H9 (cell line): ENCODE data around the gene FNDC1. TPM values are rescaled to one million over a fixed set of nuclear protein-coding genes. Genes with fewer than 3 reads are reported as not detected.

Source experiments
- DNase-seq: peaks from one replicate; pipeline ENCODE4 v3.0.0-alpha.2; 2017
- H2AFZ ChIP-seq: one replicate; pipeline ENCODE4 v1.6.1; 2013; ENCODE audit warnings: mild to moderate bottlenecking, low read length, control low read depth, moderate library complexity
- H2AK5ac ChIP-seq: 2 replicates; pipeline ENCODE4 v1.6.1; 2013; ENCODE audit warnings: low read length, control low read depth, mixed read lengths; ENCODE audit not compliant: insufficient read length
- H2BK120ac ChIP-seq: one replicate; pipeline ENCODE4 v1.6.1; 2013; ENCODE audit warnings: low read depth, mild to moderate bottlenecking, low read length, control low read depth, inconsistent platforms; ENCODE audit not compliant: poor library complexity, severe bottlenecking
- H2BK12ac ChIP-seq: 2 replicates; pipeline ENCODE4 v1.6.1; 2013; ENCODE audit warnings: low read length, control low read depth, mixed read lengths, low read depth; ENCODE audit not compliant: insufficient read length
- H2BK15ac ChIP-seq: 2 replicates; pipeline ENCODE4 v1.6.1; 2013; ENCODE audit warnings: low read depth, low read length, control low read depth
- H2BK20ac ChIP-seq: one replicate; pipeline ENCODE4 v1.6.1; 2013; ENCODE audit warnings: low read depth, mild to moderate bottlenecking, low read length, control low read depth, inconsistent platforms; ENCODE audit not compliant: poor library complexity, severe bottlenecking
- H2BK5ac ChIP-seq: 2 replicates; pipeline ENCODE4 v1.6.1; 2013; ENCODE audit warnings: low read length, control low read depth, mixed read lengths; ENCODE audit not compliant: insufficient read length
- H3K14ac ChIP-seq: 2 replicates; pipeline ENCODE4 v1.6.1; 2013; ENCODE audit warnings: low read length, control low read depth; ENCODE audit not compliant: insufficient read depth
- H3K18ac ChIP-seq: 2 replicates; pipeline ENCODE4 v1.6.1; 2013; ENCODE audit warnings: low read depth, mild to moderate bottlenecking, mixed read lengths, low read length, control low read depth; ENCODE audit not compliant: insufficient read length
- H3K23ac ChIP-seq: 2 replicates; pipeline ENCODE4 v1.6.1; 2013; ENCODE audit warnings: low read length, control low read depth, mixed read lengths, low read depth; ENCODE audit not compliant: insufficient read length
- H3K23me2 ChIP-seq: 2 replicates; pipeline ENCODE4 v1.6.1; 2013; ENCODE audit warnings: low read depth, mild to moderate bottlenecking, mixed read lengths, low read length, control low read depth; ENCODE audit not compliant: insufficient read length, poor library complexity, severe bottlenecking
- H3K27ac ChIP-seq: 2 replicates; pipeline ENCODE4 v1.5.1; 2013; ENCODE audit warnings: low read length, control low read depth, mixed read lengths, low read depth; ENCODE audit not compliant: insufficient read length
- H3K27me3 ChIP-seq: 2 replicates; pipeline ENCODE4 v1.6.1; 2013; ENCODE audit warnings: low read length, control low read depth, inconsistent platforms; ENCODE audit not compliant: insufficient read depth
- H3K4ac ChIP-seq: 2 replicates; pipeline ENCODE4 v1.6.1; 2013; ENCODE audit warnings: low read depth, mild to moderate bottlenecking, control low read depth, inconsistent platforms, low read length, moderate library complexity
- H3K4me1 ChIP-seq: 2 replicates; pipeline ENCODE4 v1.6.1; 2013; ENCODE audit warnings: low read length, control low read depth, inconsistent platforms; ENCODE audit not compliant: insufficient read depth
- H3K4me2 ChIP-seq: 2 replicates; pipeline ENCODE4 v1.6.1; 2013; ENCODE audit warnings: low read length, control low read depth, mixed read lengths; ENCODE audit not compliant: insufficient read length, insufficient read depth
- H3K56ac ChIP-seq: 2 replicates; pipeline ENCODE4 v1.6.1; 2013; ENCODE audit warnings: low read depth, mild to moderate bottlenecking, mixed read lengths, low read length, control low read depth; ENCODE audit not compliant: insufficient read length
- H3K79me1 ChIP-seq: 2 replicates; pipeline ENCODE4 v1.6.1; 2013; ENCODE audit warnings: low read depth, mild to moderate bottlenecking, moderate library complexity, low read length, control low read depth, inconsistent platforms; ENCODE audit not compliant: insufficient read depth, poor library complexity, severe bottlenecking
- H3K79me2 ChIP-seq: 2 replicates; pipeline ENCODE4 v1.6.1; 2013; ENCODE audit warnings: low read length, control low read depth, inconsistent platforms; ENCODE audit not compliant: insufficient read depth
- H3K9ac ChIP-seq: 2 replicates; pipeline ENCODE4 v1.6.1; 2013; ENCODE audit warnings: low read length, control low read depth, mixed read lengths; ENCODE audit not compliant: insufficient read length; ENCODE audit errors: extremely low read depth
- H3K9me3 ChIP-seq: one replicate; pipeline ENCODE4 v1.6.1; 2013; ENCODE audit warnings: low read depth, low read length, inconsistent platforms; ENCODE audit not compliant: control insufficient read depth
- H3T11ph ChIP-seq: one replicate; pipeline ENCODE4 v1.6.1; 2013; ENCODE audit warnings: mild to moderate bottlenecking, low read length, control low read depth, inconsistent platforms
- H4K20me1 ChIP-seq: one replicate; pipeline ENCODE4 v1.6.1; 2013; ENCODE audit not compliant: control insufficient read depth, insufficient read length, insufficient read depth
- H4K5ac ChIP-seq: 2 replicates; pipeline ENCODE4 v1.6.1; 2013; ENCODE audit warnings: low read depth, mild to moderate bottlenecking, mixed read lengths, low read length, control low read depth; ENCODE audit not compliant: insufficient read length
- H4K8ac ChIP-seq: replicated peaks from 2 replicates; pipeline ENCODE4 v1.6.1; 2013; ENCODE audit warnings: low read length, control low read depth, mixed read lengths, low read depth; ENCODE audit not compliant: insufficient read length
- H4K91ac ChIP-seq: 2 replicates; pipeline ENCODE4 v1.6.1; 2013; ENCODE audit warnings: low read depth, mild to moderate bottlenecking, moderate library complexity, mixed read lengths, low read length, control low read depth; ENCODE audit not compliant: insufficient read length
- H3K27ac Mint-ChIP-seq, 3 experiments: 2 replicates in 2 of 3; 3 replicates in 1 of 3; pipeline ENCODE4 v1.8.0; 2020 to 2021; ENCODE audit warnings: mixed read lengths in 3 of 3, mild to moderate bottlenecking in 1 of 3, moderate library complexity in 1 of 3
- H3K27me3 Mint-ChIP-seq: 2 replicates; pipeline ENCODE4 v1.8.0; 2021; ENCODE audit warnings: low read depth, mild to moderate bottlenecking, moderate library complexity, mixed read lengths
- H3K36me3 Mint-ChIP-seq, 3 experiments: 2 replicates in 2 of 3; 3 replicates in 1 of 3; pipeline ENCODE4 v1.8.0; 2020 to 2021; ENCODE audit warnings: low read depth in 3 of 3, mixed read lengths in 3 of 3; ENCODE audit not compliant: insufficient read depth in 1 of 3
- H3K4me1 Mint-ChIP-seq, 2 experiments: 2 replicates each; pipeline ENCODE4 v1.8.0; 2020; ENCODE audit warnings: mixed read lengths in 2 of 2
- H3K4me3 Mint-ChIP-seq, 2 experiments: 2 replicates in 1 of 2; 3 replicates in 1 of 2; pipeline ENCODE4 v1.8.0; 2020 to 2021; ENCODE audit warnings: mild to moderate bottlenecking in 2 of 2, mixed read lengths in 2 of 2, moderate library complexity in 1 of 2
- H3K9me3 Mint-ChIP-seq, 2 experiments: 2 replicates in 1 of 2; 3 replicates in 1 of 2; pipeline ENCODE4 v1.8.0; 2020; ENCODE audit warnings: mild to moderate bottlenecking in 2 of 2, mixed read lengths in 2 of 2, moderate library complexity in 1 of 2
- CTCF ChIP-seq: fragments of 200-600 bp; sonication (generic); conservative IDR thresholded peaks from 3 replicates; pipeline ENCODE4 v1.8.0; 2021; ENCODE audit warnings: antibody characterized with exemption, mild to moderate bottlenecking
- WGBS: extraction: QIAGEN DNeasy Blood & Tissue Kit; methylation state at CpG from one replicate; pipeline ENCODE4 v1.1.7; 2013; ENCODE audit warnings: missing lambda C conversion rate, low lambda C conversion rate, mixed read lengths; ENCODE audit not compliant: insufficient read length; ENCODE audit errors: extremely low coverage; 5-methylcytosine and 5-hydroxymethylcytosine counted together
- total RNA-seq: library from RNA; stranded (reverse); gene quantifications from 2 replicates; pipeline ENCODE4 v1.2.1, GENCODE V29; 2021

Gene FNDC1
- total RNA-seq, 1 experiment from 2014 or later: 0.24 TPM

GRCh38 chr6:159127701-159128100 lies 41.5 kb upstream of the FNDC1 start:
- DNase-seq: no peak
- Histone ChIP-seq H3K14ac (no peak overlapping the region), H2BK15ac (no peak overlapping the region), H3T11ph (no peak overlapping the region), H3K79me2 (no peaks in the 10 kb centered on the region), H4K91ac (no peak overlapping the region), H3K9ac (no peak overlapping the region), H3K4ac (no peak overlapping the region), H3K4me1 (no peaks in the 10 kb centered on the region), H3K23ac (no peak overlapping the region), H2BK120ac (no peak overlapping the region), H3K56ac (no peak overlapping the region), H4K20me1 (no peaks in the 10 kb centered on the region), H2AK5ac (no peak overlapping the region), H4K8ac (no peak overlapping the region), H2BK12ac (no peak overlapping the region), H4K5ac (no peak overlapping the region), H3K27me3 (no peaks in the 10 kb centered on the region), H2BK20ac (no peak overlapping the region), H3K18ac (no peak overlapping the region), H3K27ac (no peak overlapping the region), H3K9me3 (no peaks in the 10 kb centered on the region), H3K23me2 (no peaks in the 10 kb centered on the region), H3K4me2 (no peak overlapping the region), H2BK5ac (no peak overlapping the region), H2AFZ (no peak overlapping the region), H3K79me1 (no peaks in the 10 kb centered on the region)
- Mint-ChIP-seq H3K27me3 (peaks cover 2% of the 10 kb centered on the region), H3K4me1 (no peaks in the 10 kb centered on the region), H3K4me3 (no peak overlapping the region), H3K36me3 (no peaks in the 10 kb centered on the region; a peak in 1 of 7 replicates), H3K9me3 (no peaks in the 10 kb centered on the region), H3K27ac (no peak overlapping the region)
- no CpG with 5 or more reads among the region's 12 CpGs for WGBS
- no peak for TF ChIP-seq CTCF
